Measurements from ENCODE around the gene RAD51AP2.
"Not testable (repeated sequence)": the region's sequence is repeated elsewhere in the genome, so short reads cannot be mapped to it uniquely, and the experiment has no call there.

The RAD51AP2 gene

DNA sequence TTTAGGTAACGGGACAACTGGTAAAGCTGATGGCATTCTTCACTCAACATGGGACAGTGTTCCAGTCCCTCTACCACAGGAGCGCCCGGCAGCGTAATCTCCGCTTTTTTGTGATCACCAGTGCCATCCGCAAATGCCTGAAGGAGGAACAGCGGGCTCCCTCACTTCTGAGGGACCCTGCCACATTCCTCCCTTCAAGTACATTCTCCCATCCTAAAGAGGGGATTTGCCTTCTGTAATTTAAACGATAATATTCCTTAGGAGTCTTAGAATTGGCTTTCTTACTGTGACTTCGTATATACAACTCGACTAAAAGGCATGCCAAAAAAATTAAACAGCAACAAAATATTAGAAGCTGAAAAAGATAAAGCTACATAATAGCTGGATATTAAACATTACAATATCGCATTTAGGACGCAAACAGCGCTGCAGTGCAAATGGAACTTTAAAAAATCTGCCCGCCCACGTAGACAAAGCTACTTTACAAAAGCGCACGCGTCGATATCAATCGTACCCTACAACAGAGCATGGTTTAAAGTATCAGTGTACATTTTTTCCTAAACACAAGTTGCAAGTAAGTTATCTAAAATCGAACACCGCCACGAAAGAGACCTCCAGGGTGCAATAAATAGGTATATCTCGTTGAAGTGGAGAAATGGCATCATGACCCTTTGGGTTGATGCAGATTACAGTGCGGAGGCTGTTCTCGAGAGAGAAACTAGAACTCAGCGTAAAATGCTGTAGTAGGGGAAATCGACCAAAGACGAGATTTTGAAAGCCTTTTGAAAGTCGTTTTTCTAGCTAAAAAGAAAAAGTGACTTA is 20.0 kb upstream of the RAD51AP2 start:
- no peak for DNase-seq (ENCODE audit: low read depth in 3 of 3)

GRCh38 chr2:17536416-17536815 is 18.2 kb upstream of the RAD51AP2 start:
- no peak for DNase-seq (ENCODE audit: low read depth in 3 of 3)

DNA sequence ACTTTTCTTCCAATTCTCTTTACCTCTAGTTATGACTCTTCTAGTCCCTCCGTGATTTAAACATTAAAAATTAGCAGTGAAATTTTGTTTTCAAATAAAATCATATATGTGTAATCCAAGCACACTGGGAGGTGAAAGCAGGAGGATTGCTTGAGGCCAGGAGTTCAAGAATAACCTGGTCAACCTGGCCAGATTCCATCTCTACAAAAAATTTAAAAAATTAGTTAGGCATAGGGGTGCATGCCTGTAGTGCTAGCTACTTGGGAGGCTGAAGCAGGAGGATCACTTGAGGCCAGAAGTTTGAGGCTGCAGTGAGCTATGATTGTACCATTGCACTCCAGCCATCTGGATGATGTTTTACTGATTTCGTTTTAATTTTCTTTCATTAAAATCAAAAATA is 15.3 kb upstream of the RAD51AP2 start:
- no peak for DNase-seq (ENCODE audit: low read depth in 3 of 3)

- DNase-seq (ENCODE audit: low read depth in 3 of 3): no peak
These were observed 11.5 kb upstream of the RAD51AP2 start for GRCh38 chr2:17529771-17530170.

DNA sequence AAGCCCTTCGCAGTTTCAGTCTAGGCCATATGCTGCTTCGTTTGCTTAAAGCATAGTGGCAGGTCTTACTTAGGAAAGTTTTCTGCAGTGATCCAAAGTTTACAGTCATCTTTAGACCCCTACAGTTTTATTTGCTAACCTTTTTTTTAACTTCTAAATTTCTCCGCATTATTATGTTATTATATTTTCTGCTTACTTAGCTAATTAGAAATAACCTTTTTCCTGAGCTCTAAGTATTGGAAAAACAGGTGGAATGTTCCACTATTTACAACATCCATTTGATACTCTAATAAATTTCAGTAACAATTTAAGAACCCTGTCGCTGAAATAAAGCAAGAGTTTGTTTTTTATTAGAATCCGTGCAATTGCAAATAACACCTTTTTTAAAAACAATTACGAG is 4.1 kb upstream of the RAD51AP2 start:
- DNase-seq (ENCODE audit: low read depth in 3 of 3): no peak

GRCh38 chr2:17521621-17522020 is 3.4 kb upstream of the RAD51AP2 start:
- no peak for DNase-seq (ENCODE audit: low read depth in 3 of 3)

DNA sequence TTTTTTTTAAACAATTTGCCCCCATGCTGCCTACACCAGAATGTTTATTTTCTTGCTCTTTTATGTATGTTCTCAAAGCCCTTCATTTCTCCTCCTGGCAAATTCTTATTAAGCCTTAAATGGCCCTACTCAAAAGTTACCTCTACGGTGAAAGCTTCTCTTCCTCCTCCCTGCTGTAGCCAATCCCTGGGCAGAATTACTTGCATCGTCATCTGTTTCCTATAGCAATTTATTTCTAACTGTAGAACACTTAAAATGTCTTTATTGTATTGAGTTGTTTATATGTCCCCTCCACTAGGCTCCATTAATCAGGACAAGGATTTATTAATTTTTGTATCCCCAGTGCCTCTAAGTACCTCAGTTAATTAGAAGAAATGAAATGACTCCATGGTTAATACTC is 2.5 kb upstream of the RAD51AP2 start:
- no peak for DNase-seq (ENCODE audit: low read depth in 3 of 3)

GRCh38 chr2:17519486-17519885 is 1.2 kb upstream of the RAD51AP2 start:
- DNase-seq (ENCODE audit: low read depth in 3 of 3): no peak

DNA sequence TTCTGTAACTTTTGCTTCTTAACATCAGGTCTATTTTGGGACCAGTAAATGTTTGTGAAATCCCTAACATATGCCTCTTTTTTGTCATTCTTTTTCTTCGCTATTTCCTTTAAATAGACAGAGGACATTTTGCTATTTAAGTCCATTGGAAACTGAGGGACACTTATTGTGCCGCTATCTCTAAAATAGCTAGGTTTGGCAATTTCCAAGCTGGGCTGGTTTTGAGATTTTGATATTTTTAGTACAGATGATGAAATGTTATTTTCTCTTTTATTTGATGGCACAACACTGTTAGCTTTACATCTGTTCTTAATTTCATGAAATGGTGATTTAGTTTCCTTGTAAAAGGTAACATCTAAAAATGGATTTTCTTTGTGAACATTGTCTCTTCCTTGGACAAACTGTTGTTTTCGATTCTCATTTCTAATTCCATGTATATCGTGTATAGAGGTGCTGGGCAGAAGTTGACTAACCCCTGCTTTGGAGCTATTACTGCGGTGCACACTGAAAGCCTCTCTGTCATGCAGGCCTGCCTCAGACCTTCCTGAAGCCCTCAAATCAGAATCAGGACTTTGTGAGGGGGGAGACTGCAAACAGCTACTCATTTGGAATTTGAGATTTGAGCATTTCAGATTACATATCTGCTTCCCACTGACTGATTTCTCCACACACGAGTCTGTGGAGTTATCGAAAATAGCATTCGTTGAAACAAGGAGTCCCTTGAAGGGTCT is 594 bp downstream of the RAD51AP2 start:
- no peak for DNase-seq (ENCODE audit: low read depth in 3 of 3)

GRCh38 chr2:17515652-17516051 is 2.6 kb downstream of the RAD51AP2 start:
- DNase-seq (ENCODE audit: low read depth in 3 of 3): no peak

DNA sequence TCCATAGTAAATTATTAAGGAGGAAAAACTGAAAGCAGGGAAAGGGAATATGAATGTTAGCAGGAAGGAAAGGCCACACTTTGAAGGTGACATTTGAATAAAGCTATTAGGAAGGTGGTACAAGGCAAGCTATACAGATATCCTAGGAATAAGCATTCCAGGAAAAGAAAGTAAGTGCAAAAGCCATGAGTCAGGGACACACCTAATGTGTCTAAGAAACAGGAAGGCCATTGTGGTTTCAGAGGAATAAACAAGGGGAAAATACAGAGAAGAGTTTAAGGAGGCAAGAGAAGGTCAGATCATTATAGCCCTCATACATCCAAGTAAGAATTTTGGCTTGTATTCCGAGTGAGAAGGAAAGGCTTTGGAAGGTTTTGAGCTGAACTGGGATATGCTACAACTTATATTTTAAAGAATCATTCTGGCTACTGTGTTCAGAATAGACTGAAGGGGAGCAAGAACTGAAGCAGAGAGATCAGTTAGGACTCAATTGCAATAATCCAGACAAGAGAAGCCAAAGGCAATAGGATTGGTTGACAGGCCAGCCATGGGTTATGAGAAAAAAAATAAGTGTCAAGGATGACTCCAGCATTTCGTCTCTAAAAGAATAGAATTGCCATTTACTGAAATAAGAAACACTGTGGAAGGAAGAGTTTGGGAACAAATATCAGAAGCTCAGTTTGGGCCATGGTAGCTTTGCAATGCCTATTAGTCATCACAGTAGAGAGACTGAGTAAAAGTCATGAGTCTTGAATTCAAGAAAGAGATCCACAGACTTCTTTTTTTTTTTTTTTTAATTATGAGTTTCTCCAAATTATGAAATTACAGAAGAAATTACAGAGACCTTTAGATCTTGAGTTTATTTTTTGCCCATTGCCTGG is 11.3 kb downstream of the RAD51AP2 start:
- no peak for DNase-seq (ENCODE audit: low read depth in 3 of 3)

- DNase-seq (ENCODE audit: low read depth in 3 of 3): no peak
These were observed 20.5 kb downstream of the RAD51AP2 start for GRCh38 chr2:17497718-17498117.

- no peak for DNase-seq (ENCODE audit: low read depth in 3 of 3)
These were observed 22.6 kb downstream of the RAD51AP2 start for GRCh38 chr2:17495590-17495989.

DNA sequence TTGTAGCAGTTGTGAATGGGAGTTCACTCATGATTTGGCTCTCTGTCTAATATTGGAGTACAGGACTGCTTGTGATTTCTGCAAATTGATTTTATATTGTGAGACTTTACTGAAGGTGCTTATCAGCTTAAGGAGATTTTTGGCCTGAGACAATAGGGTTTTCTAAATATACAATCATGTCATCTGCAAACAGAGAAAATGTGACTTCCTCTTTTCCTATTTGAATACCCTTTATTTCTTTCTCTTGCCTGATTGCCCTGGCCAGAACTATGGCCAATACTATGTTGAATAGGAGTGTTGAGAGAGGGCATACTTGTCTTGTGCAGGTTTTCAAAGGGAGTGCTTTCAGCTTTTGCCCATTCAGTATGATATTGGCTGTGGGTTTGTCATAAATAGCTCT is 28.1 kb downstream of the RAD51AP2 start:
- DNase-seq (ENCODE audit: low read depth in 3 of 3): not testable (repeated sequence)

- not testable (repeated sequence) for DNase-seq (ENCODE audit: low read depth in 3 of 3)
These were observed 29.6 kb downstream of the RAD51AP2 start for GRCh38 chr2:17488610-17489009.

DNA sequence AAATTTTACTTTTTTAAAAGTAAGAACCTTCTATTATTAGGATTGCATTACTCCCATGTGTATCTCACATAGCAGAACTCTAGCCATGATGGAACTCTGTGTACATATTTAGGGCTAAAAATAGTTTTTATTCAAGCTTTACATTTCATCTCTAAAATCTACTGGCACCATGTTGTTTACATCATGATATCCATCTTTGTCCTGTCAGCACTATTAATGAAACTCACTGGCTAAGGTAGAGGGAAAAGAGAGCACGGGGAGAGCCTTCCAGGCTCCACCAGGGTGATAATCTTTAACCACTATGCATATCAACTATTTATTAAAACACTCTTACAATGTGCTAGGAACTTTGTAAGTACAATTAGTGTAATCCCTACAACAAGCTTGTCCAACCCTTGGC is 34.7 kb downstream of the RAD51AP2 start:
- DNase-seq (ENCODE audit: low read depth in 3 of 3): no peak

- DNase-seq (ENCODE audit: low read depth in 3 of 3): no peak
These were observed 35.6 kb downstream of the RAD51AP2 start for GRCh38 chr2:17482651-17483050.

DNA sequence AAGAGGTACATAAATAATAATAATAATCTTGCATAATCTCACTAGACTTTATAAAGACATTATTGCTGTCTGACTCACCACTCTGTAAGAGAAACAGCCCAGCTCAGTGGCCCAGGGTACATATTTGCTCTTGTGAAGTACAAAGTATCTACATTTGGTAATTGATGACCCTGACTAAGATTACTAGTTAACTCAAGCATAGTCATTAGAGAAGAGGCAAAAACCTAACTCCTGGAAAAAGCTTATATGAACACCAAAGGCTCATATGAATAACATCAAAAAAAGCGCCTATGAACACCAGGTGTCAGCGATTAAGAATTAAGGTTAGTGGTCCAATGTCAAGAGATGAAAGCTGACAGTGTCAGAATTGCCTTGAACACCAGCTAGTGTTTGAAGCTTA is 38.4 kb downstream of the RAD51AP2 start:
- no peak for DNase-seq (ENCODE audit: low read depth in 3 of 3)

DNA sequence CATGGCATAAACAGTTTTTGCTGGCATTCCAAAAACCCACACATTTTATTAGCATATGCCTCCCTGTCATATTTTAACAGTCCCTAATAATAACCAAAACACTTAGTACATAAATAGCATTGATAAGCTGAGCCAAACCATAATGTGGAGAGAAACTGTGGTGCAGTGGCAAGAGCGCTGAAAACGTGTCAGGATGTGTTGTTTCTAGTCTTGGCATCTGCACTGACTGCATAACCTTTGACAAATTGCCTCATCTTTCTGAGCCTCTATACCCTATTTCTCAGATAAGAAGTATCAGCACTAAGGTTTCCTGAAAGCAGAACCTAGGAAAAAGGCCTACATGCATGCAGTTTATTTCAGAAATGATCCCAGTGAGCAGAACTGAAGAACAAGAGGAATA is 41.4 kb downstream of the RAD51AP2 start:
- no peak for DNase-seq (ENCODE audit: low read depth in 3 of 3)

- DNase-seq (ENCODE audit: low read depth in 3 of 3): no peak
These were observed 42.2 kb downstream of the RAD51AP2 start for GRCh38 chr2:17476064-17476463.

DNA sequence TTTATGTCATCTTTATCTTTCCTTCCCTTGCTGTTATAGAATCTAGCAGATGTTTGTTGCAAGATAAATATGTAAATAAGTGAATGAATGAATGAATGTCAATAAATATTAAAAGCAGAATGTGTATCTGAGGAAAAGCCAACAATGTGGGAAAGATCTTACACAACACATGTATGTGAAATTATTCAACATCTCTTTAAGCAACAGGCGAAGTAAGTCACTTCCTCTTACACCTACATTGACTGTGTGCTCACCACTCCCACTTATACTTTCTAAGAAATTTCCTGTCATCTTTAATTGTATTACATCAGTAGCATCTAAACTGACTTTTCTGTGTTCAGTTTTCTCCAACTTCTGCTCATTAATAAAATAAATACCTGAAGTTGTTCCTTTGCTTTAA is 43.0 kb downstream of the RAD51AP2 start:
- DNase-seq (ENCODE audit: low read depth in 3 of 3): no peak

DNA sequence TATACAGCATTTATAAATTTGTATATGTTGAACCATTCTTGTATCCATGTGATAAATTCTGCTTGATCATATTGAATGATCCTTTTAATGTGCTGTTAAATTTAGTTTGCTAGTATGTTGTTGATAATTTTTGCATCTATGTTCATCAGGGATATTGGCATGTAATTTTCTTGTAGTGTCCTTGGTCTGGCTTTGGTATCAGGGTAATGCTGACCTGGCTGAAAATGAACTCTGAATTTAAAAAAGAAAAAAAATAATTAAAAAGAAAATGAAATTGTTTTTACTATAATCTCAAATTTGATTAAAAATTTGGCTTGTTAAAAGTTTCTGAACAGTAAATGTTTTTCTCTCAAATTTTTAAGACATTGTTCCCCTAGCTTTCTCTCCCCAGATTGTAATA is 46.3 kb downstream of the RAD51AP2 start:
- DNase-seq (ENCODE audit: low read depth in 3 of 3): no peak
